ENCODE measurements around the gene AGO4. TPM values are rescaled to one million over a fixed set of nuclear protein-coding genes. Genes with fewer than 3 reads are reported as not detected.

Gene AGO4
- total RNA-seq (10 to 100 TPM; 11.1 to 14.9 TPM), polyA plus RNA-seq (1 to 10 TPM; 1.7 to 3.5 TPM)

DNA sequence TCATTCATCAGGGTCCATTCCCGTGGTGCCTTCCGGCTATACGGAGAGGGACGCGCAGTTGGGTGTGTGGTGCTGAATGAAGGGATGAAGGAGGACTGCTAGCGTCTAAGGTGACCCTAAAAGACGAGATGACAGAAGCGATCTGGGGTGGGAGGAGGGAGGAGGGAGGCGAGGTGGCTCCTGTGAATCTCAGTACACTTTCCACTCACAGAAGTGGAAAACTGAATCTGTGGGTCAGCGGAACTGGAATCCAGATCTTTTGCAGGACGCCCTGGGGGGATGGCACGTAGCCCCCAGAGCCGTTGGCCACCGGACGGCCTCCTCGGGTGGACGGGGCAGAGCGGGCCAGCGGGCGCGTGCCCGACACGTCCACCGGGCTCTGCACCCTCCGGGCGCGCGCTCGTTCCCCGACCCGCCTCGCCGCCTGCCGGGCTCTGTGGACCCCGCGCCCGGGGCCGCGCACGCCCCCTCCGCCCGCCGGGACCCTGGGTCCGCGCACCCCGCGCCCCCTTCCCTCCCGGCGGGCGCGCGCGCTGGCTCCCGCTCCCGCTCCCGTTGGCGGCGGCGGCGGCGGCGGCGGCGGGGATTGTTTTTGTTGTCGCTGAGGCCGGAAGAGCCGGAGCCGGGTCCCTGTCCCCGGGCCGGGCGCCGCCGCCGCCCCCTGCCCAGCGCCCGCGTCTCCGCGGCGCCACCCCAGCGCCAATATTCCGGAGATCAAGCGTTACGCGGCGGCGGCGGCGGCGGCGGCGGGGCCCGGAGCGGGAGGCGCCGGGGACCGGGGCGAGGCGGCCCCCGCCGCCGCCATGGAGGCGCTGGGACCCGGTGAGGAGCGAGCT lies at the start of gene AGO4:
Gene AGO4, plus strand, starts transcription at position 403 of the 836 bp plus-strand sequence. Its CDS starts 401 bp downstream, at position 804.
- peak within 1 kb of the TSS; percentile 72 to 99 (median 82) for H3K4me3 ChIP-seq (ENCODE audit: low read depth in 1 of 3, low read length in 3 of 3)

More for the DNA sequence above, at the start of gene AGO4:
- TF ChIP-seq EGR1 (IDR thresholded peaks at IDR 0.05; ENCODE audit: low read depth in 2 of 2) (no peak), GABPA (IDR thresholded peaks at IDR 0.05 in 1 of 2, conservative IDR thresholded peaks at IDR 0.05 in 1 of 2) (no peak), HNF4G (IDR thresholded peaks at IDR 0.05) (no peak), HNF4A (conservative IDR thresholded peaks at IDR 0.05) (no peak), SP1 (IDR thresholded peaks at IDR 0.05) (no peak), FOXA1 (IDR thresholded peaks at IDR 0.05) (no peak), FOXA2 (IDR thresholded peaks at IDR 0.05) (no peak), YY1 (IDR thresholded peaks at IDR 0.05) (no peak), RAD21 (IDR thresholded peaks at IDR 0.05) (no peak), RXRA (IDR thresholded peaks at IDR 0.05) (no peak), TAF1 (conservative IDR thresholded peaks at IDR 0.05) (no peak), JUND (IDR thresholded peaks at IDR 0.05) (no peak)
- TF ChIP-seq, protein P1, sequence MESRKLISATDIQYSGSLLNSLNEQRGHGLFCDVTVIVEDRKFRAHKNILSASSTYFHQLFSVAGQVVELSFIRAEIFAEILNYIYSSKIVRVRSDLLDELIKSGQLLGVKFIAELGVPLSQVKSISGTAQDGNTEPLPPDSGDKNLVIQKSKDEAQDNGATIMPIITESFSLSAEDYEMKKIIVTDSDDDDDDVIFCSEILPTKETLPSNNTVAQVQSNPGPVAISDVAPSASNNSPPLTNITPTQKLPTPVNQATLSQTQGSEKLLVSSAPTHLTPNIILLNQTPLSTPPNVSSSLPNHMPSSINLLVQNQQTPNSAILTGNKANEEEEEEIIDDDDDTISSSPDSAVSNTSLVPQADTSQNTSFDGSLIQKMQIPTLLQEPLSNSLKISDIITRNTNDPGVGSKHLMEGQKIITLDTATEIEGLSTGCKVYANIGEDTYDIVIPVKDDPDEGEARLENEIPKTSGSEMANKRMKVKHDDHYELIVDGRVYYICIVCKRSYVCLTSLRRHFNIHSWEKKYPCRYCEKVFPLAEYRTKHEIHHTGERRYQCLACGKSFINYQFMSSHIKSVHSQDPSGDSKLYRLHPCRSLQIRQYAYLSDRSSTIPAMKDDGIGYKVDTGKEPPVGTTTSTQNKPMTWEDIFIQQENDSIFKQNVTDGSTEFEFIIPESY (IDR thresholded peaks at IDR 0.05), result no peak
- TF ChIP-seq, protein P2, sequence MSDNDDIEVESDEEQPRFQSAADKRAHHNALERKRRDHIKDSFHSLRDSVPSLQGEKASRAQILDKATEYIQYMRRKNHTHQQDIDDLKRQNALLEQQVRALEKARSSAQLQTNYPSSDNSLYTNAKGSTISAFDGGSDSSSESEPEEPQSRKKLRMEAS (IDR thresholded peaks at IDR 0.05), result no peak
- TF ChIP-seq, protein P3, sequence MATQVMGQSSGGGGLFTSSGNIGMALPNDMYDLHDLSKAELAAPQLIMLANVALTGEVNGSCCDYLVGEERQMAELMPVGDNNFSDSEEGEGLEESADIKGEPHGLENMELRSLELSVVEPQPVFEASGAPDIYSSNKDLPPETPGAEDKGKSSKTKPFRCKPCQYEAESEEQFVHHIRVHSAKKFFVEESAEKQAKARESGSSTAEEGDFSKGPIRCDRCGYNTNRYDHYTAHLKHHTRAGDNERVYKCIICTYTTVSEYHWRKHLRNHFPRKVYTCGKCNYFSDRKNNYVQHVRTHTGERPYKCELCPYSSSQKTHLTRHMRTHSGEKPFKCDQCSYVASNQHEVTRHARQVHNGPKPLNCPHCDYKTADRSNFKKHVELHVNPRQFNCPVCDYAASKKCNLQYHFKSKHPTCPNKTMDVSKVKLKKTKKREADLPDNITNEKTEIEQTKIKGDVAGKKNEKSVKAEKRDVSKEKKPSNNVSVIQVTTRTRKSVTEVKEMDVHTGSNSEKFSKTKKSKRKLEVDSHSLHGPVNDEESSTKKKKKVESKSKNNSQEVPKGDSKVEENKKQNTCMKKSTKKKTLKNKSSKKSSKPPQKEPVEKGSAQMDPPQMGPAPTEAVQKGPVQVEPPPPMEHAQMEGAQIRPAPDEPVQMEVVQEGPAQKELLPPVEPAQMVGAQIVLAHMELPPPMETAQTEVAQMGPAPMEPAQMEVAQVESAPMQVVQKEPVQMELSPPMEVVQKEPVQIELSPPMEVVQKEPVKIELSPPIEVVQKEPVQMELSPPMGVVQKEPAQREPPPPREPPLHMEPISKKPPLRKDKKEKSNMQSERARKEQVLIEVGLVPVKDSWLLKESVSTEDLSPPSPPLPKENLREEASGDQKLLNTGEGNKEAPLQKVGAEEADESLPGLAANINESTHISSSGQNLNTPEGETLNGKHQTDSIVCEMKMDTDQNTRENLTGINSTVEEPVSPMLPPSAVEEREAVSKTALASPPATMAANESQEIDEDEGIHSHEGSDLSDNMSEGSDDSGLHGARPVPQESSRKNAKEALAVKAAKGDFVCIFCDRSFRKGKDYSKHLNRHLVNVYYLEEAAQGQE (IDR thresholded peaks at IDR 0.05), result no peak
- TF ChIP-seq, protein P4, sequence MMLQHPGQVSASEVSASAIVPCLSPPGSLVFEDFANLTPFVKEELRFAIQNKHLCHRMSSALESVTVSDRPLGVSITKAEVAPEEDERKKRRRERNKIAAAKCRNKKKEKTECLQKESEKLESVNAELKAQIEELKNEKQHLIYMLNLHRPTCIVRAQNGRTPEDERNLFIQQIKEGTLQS (IDR thresholded peaks at IDR 0.05), result no peak
- TF ChIP-seq, protein P5, sequence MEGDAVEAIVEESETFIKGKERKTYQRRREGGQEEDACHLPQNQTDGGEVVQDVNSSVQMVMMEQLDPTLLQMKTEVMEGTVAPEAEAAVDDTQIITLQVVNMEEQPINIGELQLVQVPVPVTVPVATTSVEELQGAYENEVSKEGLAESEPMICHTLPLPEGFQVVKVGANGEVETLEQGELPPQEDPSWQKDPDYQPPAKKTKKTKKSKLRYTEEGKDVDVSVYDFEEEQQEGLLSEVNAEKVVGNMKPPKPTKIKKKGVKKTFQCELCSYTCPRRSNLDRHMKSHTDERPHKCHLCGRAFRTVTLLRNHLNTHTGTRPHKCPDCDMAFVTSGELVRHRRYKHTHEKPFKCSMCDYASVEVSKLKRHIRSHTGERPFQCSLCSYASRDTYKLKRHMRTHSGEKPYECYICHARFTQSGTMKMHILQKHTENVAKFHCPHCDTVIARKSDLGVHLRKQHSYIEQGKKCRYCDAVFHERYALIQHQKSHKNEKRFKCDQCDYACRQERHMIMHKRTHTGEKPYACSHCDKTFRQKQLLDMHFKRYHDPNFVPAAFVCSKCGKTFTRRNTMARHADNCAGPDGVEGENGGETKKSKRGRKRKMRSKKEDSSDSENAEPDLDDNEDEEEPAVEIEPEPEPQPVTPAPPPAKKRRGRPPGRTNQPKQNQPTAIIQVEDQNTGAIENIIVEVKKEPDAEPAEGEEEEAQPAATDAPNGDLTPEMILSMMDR (IDR thresholded peaks at IDR 0.05; ENCODE audit: low read depth, low read length, missing input control), result no peak
- under 1% methylated on average over 105 of the region's 105 CpGs for WGBS
- Histone ChIP-seq H3K27me3 (ENCODE audit: control insufficient read depth in 4 of 4, insufficient read depth in 4 of 4, low read length in 3 of 4) (no peaks in the 10 kb centered on the region), H3K9me3 (ENCODE audit: control insufficient read depth in 4 of 4, low read length in 3 of 4) (no peaks in the 10 kb centered on the region), H3K4me1 (ENCODE audit: control insufficient read depth in 4 of 4, insufficient read depth in 4 of 4, low read length in 3 of 4) (peaks cover 6 to 19% (median 16%) of the 10 kb centered on the region in 4 donors), H3K36me3 (ENCODE audit: control insufficient read depth in 4 of 4, insufficient read depth in 3 of 4, low read depth in 1 of 4, low read length in 3 of 4) (no peaks in the 10 kb centered on the region), H3K9ac (ENCODE audit: low read depth in 1 of 2, low read length in 2 of 2) (peak within 1 kb of the TSS; percentile 56 to 91), H3K27ac (ENCODE audit: low read depth in 1 of 2, low read length in 2 of 2) (peak within 1 kb of the TSS; percentile 69 to 88)
- peak; percentile 55 for DNase-seq (ENCODE audit: low spot score)
